DOHH2 (cell line): ENCODE data around the gene EPHB2.

Experiments
- EZH2phosphoT487 ChIP-seq: fragments of 200-600 bp; sonication (generic); IDR thresholded peaks from 2 replicates; pipeline ENCODE4 v1.6.1; 2017; ENCODE audit warnings: borderline replicate concordance, mild to moderate bottlenecking, antibody characterized with exemption, low read length, moderate library complexity, mixed read lengths
- TF ChIP-seq, protein P1 (sequence below): fragments of 200-600 bp; sonication (generic); IDR thresholded peaks from one replicate; pipeline ENCODE4 v1.5.1; 2014; ENCODE audit warnings: antibody characterized with exemption, mild to moderate bottlenecking, low read depth, low read length; ENCODE audit not compliant: poor library complexity, severe bottlenecking

DNA sequence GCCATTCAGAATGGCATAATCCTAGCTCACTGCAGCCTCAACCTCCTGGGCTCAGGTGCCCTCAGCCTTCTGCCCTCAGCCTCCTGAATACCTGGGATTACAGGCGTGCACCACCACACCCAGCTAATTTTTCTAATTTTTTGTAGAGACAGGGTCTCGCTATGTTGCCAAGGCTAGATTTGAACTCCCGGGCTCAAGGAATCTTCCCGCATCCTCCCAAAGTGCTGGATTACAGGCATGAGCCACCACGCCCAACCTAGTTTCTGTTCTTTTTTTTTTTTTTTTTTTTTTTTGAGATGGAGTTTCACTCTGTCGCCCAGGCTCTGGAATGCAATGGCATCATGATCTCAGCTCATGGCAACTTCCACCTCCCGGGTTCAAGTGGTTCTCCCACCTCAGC is 153.1 kb downstream of the EPHB2 start:
- TF ChIP-seq, protein P1, sequence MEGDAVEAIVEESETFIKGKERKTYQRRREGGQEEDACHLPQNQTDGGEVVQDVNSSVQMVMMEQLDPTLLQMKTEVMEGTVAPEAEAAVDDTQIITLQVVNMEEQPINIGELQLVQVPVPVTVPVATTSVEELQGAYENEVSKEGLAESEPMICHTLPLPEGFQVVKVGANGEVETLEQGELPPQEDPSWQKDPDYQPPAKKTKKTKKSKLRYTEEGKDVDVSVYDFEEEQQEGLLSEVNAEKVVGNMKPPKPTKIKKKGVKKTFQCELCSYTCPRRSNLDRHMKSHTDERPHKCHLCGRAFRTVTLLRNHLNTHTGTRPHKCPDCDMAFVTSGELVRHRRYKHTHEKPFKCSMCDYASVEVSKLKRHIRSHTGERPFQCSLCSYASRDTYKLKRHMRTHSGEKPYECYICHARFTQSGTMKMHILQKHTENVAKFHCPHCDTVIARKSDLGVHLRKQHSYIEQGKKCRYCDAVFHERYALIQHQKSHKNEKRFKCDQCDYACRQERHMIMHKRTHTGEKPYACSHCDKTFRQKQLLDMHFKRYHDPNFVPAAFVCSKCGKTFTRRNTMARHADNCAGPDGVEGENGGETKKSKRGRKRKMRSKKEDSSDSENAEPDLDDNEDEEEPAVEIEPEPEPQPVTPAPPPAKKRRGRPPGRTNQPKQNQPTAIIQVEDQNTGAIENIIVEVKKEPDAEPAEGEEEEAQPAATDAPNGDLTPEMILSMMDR: no peak
- no peak for TF ChIP-seq EZH2phosphoT487
